Left renal pelvis (tissue), 4 donors: Measurements from ENCODE around the gene PRKCE. TPM values are rescaled to one million over a fixed set of nuclear protein-coding genes. Genes with fewer than 3 reads are reported as not detected.

Experiments used
- DNase-seq, 4 donors: peaks; one replicate each; pipeline ENCODE4 v3.0.0-alpha.2; 2013; ENCODE audit warnings: low read depth in 4 of 4, low spot score in 3 of 4
- polyA plus RNA-seq, 4 donors: library from polyadenylated mRNA; unstranded; fragments of 120-200 nt; gene quantifications; one replicate each; pipeline ENCODE4 v1.2.1, GENCODE V29; 2013; ENCODE audit not compliant: insufficient read length in 4 of 4

The PRKCE gene
- polyA plus RNA-seq, 4 donors, result 8.2 to 16.0 (median 9.0) TPM

DNA sequence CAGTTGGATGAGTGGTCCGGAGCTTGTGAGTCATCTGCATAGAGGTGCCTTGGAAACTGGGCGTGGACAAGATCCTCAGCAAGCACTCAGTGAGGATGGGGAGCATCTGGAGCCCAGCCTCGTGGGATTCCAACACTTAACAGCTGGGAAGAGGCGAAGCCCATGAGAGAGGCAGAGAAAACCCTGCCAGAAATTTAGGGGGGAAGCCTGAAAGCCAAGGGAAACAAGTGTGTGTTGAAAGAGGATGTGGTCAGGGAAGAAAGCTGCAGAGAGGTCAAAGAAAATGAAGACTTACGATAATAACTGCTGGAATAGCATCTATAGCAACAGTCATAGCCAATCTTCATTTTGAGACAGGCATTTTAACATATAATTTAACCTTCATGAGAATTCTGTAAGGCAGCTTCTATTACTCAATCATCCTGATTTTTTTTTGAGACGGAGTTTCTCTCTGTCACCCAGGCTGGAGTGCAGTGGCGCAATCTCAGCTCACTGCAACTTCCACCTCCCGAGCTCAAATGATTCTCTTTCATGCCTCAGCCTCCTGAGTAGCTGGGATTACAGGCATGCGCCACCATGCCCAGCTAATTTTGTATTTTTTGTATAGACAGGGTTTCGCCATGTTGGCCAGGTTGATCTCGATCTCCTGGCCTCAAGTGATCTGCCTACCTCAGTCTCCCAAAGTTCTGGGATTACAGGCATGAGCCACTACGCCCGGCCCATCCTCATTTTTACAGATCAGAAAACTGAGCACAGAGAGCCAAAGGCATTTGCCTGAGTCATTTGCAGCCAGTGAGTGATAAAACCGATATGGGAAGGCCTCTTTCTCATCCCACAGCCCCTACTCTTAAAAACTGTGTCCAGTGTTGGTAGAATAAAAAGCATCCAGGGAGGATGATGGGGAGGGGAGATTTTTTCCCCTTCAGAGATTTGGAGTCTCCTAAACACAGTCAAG is 431.3 kb downstream of the PRKCE start:
- DNase-seq, result no peak

DNA sequence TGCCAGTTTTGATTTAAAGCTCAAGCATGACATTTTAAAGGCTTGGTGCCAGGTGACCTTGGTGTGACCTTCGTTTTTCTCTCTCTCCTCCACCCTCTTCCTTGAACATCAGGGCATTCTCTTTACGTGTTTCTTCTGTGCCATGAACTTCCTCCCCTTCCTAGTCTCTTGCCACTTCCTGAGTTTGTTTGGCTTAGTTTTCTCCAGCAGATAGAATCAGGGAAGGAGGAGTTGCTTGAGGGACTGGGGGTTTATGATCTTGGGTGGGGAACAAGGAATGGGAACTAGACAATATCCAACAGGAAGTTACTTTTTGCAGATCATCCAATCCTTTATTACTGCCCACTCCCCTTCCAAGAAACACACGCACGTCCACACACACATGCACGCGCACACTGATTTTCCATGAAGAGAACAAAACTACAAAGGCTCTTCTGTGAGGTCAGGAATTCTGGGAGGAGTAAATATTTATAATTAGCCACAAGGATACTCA is 435.1 kb downstream of the PRKCE start:
- DNase-seq, result no peak

DNA sequence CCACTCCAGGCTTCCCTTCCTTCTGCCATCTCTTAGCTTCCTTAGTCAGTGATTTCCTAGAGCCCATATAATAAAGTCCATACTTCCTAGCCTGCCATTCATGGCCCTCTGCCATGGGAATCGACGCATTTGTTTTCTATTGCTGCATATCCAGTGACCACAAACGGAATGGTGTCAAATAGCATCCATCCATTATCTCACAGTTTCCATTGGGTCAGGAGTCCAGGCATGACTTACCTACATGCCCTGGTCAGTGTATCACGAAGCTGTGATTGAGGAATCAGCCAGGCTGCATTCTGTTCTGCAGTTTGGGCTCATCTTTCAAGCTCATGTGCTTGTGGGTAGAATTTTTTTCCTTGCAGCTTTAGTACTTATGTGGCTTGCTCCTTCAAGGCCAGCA is 436.0 kb downstream of the PRKCE start:
- DNase-seq, result no peak

DNA sequence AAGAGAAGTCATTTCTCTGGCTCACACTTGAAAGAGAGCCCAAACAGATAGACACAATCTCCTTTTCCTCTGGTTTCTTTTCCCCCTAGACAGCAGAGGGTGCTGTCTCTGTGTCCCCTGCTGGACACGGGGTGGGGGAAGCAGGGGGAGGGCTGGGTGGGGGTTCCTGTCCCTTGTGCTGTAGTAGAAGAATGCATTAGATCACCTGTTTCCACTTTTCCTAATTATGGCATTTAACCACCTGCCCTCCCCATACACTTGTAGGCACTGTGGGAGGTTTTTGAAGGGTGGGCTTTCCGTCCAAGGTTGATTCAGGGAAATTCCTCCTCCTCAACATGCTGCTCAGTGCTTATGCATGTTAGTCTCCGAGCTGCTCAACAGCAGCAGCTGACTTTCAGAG is 439.5 kb downstream of the PRKCE start:
- no peak for DNase-seq

DNA sequence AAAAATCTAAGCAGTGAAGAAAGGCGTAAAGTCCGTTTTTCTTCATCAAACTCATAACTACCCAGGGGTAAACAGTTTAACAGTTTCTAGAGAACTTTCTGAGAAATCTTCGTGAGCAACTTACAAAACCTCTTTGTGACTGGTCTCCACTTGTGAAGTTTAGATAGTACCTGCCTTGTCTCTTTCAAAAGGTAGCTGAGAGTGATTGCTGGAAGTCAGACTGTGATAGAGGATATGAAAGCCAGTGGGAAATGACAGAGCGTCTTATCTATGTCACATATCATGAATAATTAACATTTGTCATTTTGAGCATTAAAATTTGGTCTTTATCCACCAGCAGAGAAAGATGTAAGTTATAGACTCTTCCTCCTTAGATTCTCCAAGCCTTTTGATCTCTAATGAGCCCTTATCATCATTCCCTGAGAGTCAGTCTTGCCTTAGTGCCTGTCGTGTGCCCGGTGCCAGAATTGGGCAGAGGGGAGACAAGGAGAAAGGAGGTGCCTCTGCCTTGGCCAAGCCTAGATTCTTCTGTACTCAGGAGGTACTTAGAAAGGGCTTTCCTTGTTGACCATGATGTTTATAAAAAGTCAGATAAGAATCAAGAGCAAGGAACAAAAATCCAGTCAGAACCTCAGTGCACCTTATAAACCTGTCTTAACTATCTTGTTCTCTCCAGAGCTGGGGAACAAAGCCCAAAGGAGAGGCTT is 440.6 kb downstream of the PRKCE start:
- no peak for DNase-seq

DNA sequence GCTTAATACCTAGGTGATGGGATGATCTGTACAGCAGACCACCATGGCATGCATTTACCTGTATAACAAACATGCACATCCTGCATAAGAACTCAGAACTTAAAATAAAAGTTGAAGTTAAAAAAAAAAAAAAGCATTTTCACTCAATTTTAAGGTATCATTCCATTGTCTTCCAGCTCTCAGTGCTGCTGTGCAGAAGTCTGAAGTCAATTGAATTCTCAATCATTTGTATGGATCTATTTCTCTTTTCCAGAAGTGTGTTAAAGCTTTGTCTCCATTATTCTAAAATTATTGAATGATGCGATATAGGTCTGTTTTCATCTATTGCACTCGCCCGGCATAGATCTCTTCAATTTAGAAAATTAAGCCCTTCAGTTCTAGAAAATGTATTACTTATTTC is 443.2 kb downstream of the PRKCE start:
- DNase-seq, result no peak

DNA sequence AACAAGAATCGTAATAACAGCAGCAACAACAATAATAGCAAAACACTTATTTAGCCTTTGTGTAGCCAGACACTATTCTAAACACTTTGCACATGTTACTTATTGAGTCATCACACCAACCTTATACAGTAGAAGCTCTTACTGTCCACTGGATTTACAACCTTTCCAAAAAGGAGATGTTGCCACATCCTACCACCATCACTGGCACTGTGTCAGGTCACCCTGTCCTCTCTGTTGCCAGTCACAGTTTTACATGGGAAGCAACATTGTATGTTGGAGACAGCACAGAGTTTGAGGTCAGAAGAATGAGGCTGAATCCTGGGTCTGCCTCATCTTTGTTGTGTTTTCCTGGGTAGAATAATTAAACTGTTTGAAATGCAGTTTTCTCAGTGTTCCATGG is 444.4 kb downstream of the PRKCE start:
- DNase-seq, result no peak

DNA sequence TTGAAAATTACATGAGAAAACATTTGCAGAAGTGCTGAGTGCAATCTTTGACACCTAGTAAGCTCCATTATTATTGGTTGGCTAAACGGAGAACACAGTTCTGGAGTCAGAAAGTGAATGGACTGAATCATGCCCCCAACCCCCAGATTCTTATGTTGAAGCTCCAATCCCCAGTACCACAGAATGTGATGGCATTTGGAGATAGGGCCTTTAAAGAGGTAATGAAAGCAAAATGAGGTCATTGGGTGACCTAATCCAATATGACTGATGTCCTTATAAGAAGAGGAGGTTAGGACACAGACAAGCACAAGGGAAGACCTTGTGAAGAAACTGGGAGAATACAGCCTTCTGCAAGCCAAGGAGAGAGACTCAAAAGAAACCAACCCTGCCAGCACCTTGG is 444.8 kb downstream of the PRKCE start:
- no peak for DNase-seq

DNA sequence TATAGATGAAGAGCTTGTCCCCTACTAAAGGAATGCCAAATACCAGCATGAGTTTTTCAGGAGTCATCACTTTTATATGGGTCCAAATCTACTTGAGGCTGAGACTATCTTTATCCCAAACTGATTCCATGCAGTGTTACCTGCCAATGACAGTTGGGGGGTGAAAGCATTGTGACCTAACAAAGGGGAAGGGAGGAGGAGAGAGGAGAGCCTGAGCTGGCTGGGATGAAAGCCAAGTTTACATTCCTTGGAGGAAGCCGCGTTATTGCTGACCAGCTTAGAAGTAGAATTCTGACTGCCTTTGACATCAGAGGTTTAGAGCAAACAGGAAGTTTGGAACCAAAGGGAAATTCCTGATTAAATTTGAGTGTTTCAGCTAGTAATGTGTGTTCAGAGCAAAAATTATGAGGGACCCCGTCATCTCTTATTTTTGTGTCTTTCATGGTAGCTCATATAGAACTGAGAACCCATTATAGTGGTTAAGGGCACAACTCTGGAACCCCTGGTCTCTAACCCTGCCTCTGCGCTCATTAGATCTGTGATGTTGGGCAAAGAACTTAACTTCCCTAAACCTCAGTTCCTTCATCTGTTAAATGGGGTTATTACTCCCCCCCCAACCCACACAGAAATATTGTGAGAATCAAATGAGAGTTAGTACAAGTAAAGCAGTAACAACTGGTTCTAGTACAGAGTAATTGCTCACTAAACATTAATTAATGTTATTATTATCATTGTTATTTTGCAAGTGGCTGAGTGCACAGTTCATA is 446.4 kb downstream of the PRKCE start:
- DNase-seq, result peak; percentile 74 to 84 (median 79)

DNA sequence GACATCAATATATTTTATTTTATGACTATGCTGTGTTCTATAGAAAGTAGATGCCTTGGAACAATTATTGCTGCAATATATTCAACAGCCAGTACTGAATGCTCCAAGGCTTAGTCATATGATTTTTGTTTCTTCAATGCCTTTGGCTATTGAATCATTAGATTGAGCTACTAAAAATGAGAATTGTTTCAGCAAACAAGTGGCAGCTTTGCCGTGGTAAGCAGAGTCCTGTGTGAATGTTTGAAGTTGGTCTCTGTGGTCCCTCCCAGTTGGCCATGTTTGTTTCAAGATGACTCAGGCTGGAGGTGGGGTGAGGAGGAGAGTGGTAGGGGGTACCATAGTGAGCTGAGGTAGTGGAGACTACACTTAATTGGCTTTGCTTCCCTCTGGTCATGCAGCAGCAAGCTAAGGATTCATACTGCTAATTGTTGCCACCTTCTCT is 447.2 kb downstream of the PRKCE start:
- DNase-seq, result no peak

DNA sequence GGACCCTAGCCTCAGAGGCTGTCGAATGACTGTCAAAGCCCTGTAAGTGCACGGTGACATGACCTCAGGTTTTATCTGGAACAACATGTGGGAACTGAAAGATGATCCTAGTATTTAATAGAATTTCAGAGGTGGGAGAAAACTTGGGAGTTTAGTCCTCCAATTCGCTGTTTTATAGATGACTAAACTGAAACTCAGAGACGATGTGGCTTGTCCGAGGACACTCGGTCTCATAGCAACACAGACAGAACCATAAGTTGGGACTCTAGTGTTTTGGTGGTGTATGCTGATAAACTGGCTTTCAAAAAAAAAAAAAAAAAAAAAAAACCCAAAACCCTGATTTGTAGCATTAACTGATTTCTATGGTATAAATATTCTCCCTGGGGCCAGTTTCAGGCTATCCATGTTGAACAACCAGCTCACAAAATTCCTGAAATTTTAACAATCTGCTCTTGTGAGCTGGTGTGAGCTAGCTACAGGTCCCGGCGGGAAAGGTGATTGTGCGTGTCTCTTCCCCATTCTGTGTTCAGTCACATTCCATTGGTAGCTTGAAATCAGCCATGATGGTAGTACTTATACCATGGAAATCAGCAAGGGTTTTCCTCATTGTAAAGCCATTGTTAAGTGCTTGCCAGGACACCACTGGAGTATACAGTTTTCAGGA is 450.2 kb downstream of the PRKCE start:
- no peak for DNase-seq

DNA sequence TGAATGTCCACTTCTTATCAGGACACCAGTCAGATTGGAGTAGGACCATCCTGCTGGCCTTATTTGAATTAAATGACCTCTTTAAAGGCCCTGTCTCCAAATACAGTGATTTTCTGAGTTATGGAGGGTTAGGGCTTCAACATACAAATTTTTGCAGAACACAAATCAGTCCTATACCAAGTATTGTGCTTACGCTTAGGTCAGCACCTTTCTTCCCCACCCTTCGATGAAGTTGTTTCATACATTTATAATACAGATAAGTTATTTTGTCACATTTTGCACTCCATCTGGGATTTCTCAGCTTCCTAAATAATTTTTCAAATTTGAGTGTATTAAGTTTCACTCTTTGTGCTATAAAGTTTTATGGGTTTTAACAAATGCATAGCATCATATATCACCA is 455.2 kb downstream of the PRKCE start:
- no peak for DNase-seq

DNA sequence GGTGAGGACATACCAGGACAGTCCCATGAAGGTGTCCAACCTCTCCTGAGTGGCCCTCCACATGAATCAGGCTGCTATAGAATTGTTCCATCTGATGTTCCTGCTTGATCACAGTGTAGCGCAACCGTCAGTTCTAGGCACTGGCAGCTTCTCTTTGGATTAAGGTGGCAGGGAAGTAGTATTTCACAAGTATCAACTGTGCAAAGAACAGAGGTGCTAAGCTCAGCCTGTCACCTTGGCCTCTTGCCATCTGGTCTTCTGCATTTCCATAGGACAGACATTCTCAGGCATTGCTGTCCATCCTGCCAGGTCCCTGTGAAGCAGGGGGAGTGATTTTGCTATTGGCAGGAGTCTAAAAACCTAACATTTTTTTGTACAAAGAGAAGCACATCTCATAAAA is 463.5 kb downstream of the PRKCE start:
- DNase-seq, result no peak

DNA sequence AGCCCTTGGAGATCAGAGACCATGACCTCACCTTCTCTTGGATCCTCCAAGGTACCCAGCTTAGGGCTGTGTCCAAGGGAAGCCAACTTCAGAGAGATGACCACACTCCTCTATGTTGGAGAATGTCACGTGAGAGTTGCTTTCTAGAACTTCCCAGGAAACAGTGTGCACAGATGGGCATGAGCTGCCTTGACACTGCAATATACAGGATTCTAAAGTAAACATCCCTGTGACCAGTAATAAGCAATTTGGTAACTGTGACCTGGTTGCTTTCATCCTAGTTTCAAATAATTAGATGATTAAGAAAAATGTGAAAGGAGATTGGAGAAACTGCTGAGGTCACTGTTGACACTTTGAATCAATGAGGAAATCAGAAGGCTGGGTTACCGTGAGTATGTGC is 464.7 kb downstream of the PRKCE start:
- no peak for DNase-seq

DNA sequence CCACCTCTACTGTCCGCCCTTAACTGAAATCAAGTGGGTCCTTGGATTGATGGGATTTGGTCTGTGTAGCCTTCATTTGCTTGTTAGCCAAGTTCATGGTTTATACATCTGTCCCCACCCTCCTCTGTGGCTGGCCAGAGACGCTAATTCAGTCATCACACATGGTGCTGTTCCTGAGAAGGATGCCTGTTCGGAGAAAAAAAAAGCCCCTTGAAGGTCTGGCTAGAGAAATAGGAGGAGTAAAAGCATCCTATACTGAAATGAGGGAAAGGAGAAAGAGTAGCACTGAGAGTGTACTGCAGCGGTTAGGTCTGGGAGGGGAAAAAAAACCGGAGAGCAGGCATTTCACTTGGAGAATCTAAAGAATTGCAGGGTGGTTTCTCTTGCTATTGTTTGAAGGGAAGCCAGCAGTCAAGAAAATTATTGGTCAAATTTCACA is 465.1 kb downstream of the PRKCE start:
- DNase-seq, result no peak

DNA sequence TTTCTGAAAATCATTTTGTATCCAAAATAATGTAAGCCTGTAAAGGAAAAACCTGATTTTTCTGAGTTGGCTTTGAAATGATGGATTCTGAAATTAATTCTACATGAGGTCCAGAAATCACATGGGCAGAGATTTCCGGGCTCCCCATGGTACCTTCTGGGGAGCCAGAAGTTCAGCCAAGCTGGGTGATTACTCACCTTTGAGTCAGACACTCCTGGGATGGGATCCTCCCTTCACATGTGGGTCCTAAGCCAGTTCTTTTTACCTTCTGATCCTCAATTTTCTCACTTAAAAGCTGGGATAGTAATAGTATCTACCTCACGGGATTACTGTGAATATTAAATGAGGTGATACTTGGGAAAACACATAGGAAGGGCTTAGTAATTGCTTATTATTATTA is 465.9 kb downstream of the PRKCE start:
- DNase-seq, result no peak

DNA sequence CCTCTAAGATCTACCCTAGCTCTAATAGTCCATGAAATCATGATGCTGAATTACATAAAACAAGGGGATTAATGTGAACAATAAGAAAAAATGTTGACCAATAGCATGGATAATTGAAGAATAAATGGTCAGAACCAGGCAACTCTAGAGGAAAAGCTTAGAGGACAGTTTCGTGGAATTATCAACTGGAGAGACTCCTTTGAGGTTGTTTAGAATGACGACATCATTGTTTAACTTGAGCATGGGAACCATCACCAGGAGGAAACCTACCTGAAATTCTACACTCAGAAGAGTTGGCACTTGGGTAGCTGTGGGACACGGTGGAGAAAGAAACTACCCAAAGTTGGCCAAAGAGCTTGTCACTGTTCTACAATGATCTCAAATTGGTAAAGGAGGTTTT is 466.5 kb downstream of the PRKCE start:
- no peak for DNase-seq

DNA sequence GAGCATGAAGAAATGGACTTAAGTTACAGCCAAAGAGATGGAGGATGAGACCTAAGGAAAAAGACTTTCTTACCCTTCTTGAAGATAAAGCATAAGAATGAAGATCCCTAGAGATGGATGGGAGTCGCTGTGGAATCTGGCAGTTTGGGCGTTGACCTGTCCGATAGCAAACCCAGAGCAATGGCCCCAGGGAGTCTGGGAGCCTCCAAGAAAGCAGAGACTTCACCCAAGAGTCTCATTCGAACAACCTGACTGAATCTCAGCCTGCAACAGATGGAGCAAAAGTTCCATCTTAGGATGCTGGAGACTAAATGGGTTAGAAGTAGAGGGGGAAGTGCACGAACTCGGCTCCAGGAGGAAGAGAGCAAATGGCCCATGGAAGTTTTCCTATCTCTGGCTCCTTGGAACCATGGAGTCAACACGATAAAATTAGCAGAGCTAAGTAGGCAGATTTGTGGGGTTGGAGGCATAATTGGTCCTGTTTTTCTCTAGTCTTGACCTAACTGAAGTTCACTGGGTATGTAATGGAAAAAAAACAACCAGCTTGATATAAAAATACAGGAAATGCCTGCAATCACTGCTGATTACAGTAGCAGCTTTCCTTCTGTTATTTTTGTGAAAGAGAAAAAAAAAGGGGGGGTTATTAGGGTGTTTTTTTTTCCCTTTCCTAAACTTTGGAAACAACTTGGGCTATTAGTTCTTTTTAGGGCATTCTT is 467.3 kb downstream of the PRKCE start:
- no peak for DNase-seq

DNA sequence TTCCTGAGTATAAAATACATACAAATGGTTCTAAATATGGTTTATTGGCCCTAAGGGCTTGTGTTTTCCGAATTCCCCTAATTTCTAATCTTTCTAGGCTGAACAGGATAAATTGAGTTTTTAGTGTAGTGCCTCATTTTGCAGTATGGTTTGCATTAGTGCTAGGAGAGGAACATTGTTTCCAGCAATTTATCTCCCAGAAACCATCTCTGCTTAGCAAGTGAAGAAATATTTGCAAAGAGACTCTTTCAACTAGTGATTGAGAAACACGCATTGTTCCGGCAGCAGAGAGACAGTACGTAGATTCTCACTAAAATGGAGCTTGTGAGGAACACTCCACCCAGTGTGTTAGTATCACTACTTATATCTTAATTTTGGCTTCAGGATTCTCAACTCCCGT is 468.0 kb downstream of the PRKCE start:
- DNase-seq, result no peak
